ENCODE measurements around the gene AQP10. TPM values are rescaled to one million over a fixed set of nuclear protein-coding genes. Genes with fewer than 3 reads are reported as not detected.
"Not testable (repeated sequence)": the region's sequence is repeated elsewhere in the genome, so short reads cannot be mapped to it uniquely, and the experiment has no call there.

AQP10 gene
- total RNA-seq, 4 donors from 2014 or later, result not detected

DNA sequence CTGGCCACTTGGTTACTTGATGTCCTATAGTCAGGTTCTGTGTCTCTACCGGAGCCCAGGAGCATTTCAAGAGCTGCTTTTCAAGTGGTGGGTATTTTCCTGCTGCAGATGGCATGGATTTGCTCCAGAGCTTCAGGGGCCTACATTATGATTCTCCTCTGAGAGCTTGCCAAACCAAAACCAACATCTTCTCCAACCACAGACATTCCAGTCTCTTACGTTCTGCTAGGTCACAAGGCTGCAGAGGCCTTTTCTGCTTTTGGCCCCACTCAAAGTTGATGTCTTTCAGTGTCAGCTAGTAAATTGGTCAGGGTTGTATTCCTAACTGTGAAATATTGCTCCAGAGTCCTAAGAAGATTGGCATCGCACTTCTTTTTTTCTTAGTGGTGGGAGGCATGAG lies 14.7 kb upstream of the AQP10 start:
- TF ChIP-seq, protein P1, sequence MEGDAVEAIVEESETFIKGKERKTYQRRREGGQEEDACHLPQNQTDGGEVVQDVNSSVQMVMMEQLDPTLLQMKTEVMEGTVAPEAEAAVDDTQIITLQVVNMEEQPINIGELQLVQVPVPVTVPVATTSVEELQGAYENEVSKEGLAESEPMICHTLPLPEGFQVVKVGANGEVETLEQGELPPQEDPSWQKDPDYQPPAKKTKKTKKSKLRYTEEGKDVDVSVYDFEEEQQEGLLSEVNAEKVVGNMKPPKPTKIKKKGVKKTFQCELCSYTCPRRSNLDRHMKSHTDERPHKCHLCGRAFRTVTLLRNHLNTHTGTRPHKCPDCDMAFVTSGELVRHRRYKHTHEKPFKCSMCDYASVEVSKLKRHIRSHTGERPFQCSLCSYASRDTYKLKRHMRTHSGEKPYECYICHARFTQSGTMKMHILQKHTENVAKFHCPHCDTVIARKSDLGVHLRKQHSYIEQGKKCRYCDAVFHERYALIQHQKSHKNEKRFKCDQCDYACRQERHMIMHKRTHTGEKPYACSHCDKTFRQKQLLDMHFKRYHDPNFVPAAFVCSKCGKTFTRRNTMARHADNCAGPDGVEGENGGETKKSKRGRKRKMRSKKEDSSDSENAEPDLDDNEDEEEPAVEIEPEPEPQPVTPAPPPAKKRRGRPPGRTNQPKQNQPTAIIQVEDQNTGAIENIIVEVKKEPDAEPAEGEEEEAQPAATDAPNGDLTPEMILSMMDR (IDR thresholded peaks at IDR 0.05), result no peak
- no peak for TF ChIP-seq POLR2A (IDR thresholded peaks at IDR 0.05)
- Histone ChIP-seq H3K27me3 (no peaks in the 10 kb centered on the region), H3K36me3 (no peaks in the 10 kb centered on the region), H3K27ac (no peak overlapping the region), H3K4me3 (replicated peaks in 1 of 3) (no peak overlapping the region), H3K9me3 (no peaks in the 10 kb centered on the region), H3K4me1 (no peaks in the 10 kb centered on the region)
- DNase-seq, result no peak
- intact Hi-C loops (cut with DNase I), result no loop called here
- WGBS, 2 donors, result 77 to 87% methylated on average over 3 of the region's 3 CpGs

GRCh38 chr1:154307670-154308270 lies 13.1 kb upstream of the AQP10 start:
- intact Hi-C loops (cut with DNase I); H3K27me3 ChIP-seq; H3K4me1 ChIP-seq; H3K36me3 ChIP-seq; DNase-seq; H3K27ac ChIP-seq; H3K9me3 ChIP-seq; H3K4me3 ChIP-seq (replicated peaks in 1 of 3): not testable (repeated sequence)
- 66 to 67% methylated on average over 4 of the region's 4 CpGs for WGBS, 2 donors

DNA sequence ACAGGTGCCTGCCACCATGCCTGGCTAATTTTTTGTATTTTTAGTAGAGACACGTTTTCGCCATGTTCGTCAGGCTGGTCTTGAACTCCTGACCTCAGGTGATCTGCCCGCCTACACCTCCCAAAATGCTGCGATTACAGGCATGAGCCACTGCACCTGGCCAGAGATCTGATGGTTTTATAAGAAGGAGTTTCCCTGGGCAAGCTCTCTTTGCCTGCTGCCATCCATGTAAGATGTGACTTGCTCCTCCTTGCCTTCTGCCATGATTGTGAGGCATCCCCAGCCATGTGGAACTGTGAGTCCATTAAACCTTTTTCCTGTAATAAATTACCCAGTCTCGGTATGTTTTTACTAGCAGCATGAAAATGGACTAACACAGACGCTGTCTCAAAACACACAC lies 11.8 kb upstream of the AQP10 start:
- H3K27me3 ChIP-seq; intact Hi-C loops (cut with DNase I); H3K4me1 ChIP-seq; DNase-seq; H3K4me3 ChIP-seq (replicated peaks in 1 of 3); H3K27ac ChIP-seq; H3K9me3 ChIP-seq; H3K36me3 ChIP-seq: not testable (repeated sequence)
- 84 to 90% methylated on average over 7 of the region's 7 CpGs for WGBS, 2 donors

DNA sequence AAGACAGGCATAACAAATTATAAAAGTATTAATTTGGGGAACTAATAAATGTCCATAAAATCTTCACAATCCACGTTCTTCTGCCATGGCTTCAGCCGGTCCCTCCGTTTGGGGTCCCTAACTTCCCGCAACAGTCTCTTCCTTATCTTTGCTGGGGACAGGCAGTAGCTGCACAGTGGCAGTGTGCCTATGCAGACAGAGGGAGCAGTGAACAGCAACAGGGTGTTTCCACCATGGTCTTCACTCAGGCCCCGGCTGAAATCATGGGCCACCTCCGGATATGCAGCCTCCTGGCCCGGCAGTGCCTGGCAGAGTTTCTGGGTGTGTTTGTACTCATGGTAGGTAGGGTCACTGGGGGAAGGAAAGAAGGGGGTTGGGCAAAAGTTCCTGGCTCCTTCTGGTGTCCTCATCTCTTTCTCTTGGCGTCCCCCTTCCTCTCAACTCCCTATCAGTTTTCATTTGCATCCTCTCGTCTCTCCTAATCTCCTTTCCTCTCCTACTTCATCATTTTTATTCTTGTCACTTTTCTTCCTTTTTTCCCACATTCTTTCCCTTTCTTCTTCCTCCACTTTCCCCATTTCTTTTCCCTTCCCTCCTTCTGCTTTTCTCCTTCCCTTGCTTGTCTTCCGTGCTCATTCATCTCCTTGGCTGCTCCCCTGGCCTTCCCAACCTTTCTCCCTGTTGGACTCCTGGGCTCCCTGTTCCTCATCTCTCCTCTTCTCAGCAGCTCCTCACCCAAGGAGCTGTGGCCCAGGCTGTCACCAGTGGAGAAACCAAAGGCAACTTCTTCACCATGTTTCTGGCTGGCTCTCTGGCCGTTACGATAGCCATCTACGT lies 8.4 kb upstream of the AQP10 start:
- H3K9me3 ChIP-seq; intact Hi-C loops (cut with DNase I); H3K4me3 ChIP-seq (replicated peaks in 1 of 3); H3K27me3 ChIP-seq; H3K27ac ChIP-seq; H3K36me3 ChIP-seq; H3K4me1 ChIP-seq; DNase-seq: not testable (repeated sequence)
- 77% methylated on average over 13 of the region's 13 CpGs for WGBS, 2 donors

- Histone ChIP-seq H3K9me3 (no peaks in the 10 kb centered on the region), H3K4me3 (replicated peaks in 1 of 3) (no peak overlapping the region), H3K4me1 (no peaks in the 10 kb centered on the region), H3K27me3 (no peaks in the 10 kb centered on the region), H3K36me3 (no peaks in the 10 kb centered on the region), H3K27ac (no peak overlapping the region)
- no peak for DNase-seq
- 86 to 87% methylated on average over 10 of the region's 10 CpGs for WGBS, 2 donors
- TF ChIP-seq, protein P1 (IDR thresholded peaks at IDR 0.05), result no peak
- TF ChIP-seq POLR2A (IDR thresholded peaks at IDR 0.05), result no peak
- intact Hi-C loops (cut with DNase I), result no loop called here
These were observed 7.9 kb upstream of the AQP10 start for GRCh38 chr1:154313066-154313356.

DNA sequence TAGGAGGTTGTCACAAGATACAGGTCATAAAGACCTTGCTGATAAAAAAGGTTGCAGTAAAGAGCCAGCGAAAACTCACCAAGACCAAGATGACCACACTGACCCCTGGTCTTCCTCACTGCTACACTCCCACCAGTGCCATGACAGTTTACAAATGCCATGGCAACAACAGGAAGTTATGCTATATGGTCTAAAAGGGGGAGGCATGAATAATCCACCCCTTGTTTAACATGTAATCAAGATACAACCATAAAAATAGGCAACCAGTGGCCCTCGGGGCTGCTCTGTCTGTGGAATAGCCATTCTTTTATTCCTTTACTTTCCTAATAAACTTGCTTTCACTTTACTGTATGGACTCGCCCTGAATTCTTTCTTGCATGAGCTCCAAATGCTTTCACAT lies 6.7 kb upstream of the AQP10 start:
- H3K36me3 ChIP-seq; H3K27me3 ChIP-seq; H3K4me3 ChIP-seq (replicated peaks in 1 of 3); intact Hi-C loops (cut with DNase I); H3K27ac ChIP-seq; DNase-seq; H3K9me3 ChIP-seq; H3K4me1 ChIP-seq: not testable (repeated sequence)
- 86 to 88% methylated on average over 3 of the region's 3 CpGs for WGBS, 2 donors

GRCh38 chr1:154316704-154317103 lies 4.2 kb upstream of the AQP10 start:
- no peak for DNase-seq
- no peaks in the 10 kb centered on the region for H3K27me3 ChIP-seq
- no peak for TF ChIP-seq POLR2A (IDR thresholded peaks at IDR 0.05)
- TF ChIP-seq, protein P1 (IDR thresholded peaks at IDR 0.05), result no peak
- H3K27ac ChIP-seq, result no peak overlapping the region
- H3K4me1 ChIP-seq, result no peaks in the 10 kb centered on the region
- H3K9me3 ChIP-seq, result no peaks in the 10 kb centered on the region
- 86 to 87% methylated on average over 1 of the region's 1 CpG for WGBS, 2 donors
- H3K36me3 ChIP-seq, result no peaks in the 10 kb centered on the region
- intact Hi-C loops (cut with DNase I), result no loop called here
- no peak overlapping the region for H3K4me3 ChIP-seq (replicated peaks in 1 of 3)

Measured in thyroid gland (tissue), 4 donors.